Activated CD4-positive, alpha-beta T cell treated with anti-CD3 and anti-CD28 coated beads, Interleukin-2, amount 10 ng/mL, durations not matched to agents 24 days and 14 days (primary cell): ENCODE measurements around the gene WDR54. TPM values are rescaled to one million over a fixed set of nuclear protein-coding genes. Genes with fewer than 3 reads are reported as not detected.
A peak's percentile ranks its signal among the peaks of the same experiment; 100 is the strongest.
"Not testable (repeated sequence)": the region's sequence is repeated elsewhere in the genome, so short reads cannot be mapped to it uniquely, and the experiment has no call there.

Experiments used
- DNase-seq: peaks from one replicate; pipeline ENCODE4 v3.0.0; 2022
- H3K27ac Mint-ChIP-seq: one replicate; pipeline ENCODE4 v1.8.0; 2022; ENCODE audit warnings: mild to moderate bottlenecking, mixed read lengths
- H3K27me3 Mint-ChIP-seq: one replicate; pipeline ENCODE4 v1.8.0; 2022; ENCODE audit warnings: mixed read lengths
- H3K36me3 Mint-ChIP-seq: one replicate; pipeline ENCODE4 v1.8.0; 2022; ENCODE audit warnings: low read depth, mild to moderate bottlenecking, mixed read lengths
- H3K4me1 Mint-ChIP-seq: one replicate; pipeline ENCODE4 v1.8.0; 2021; ENCODE audit warnings: mixed read lengths
- H3K4me3 Mint-ChIP-seq: one replicate; pipeline ENCODE4 v1.8.0; 2022; ENCODE audit warnings: mild to moderate bottlenecking, moderate library complexity, mixed read lengths
- H3K9me3 Mint-ChIP-seq: one replicate; pipeline ENCODE4 v1.8.0; 2021; ENCODE audit warnings: mixed read lengths
- intact Hi-C: fragments of 100-400 bp; cut with micrococcal nuclease; formaldehyde crosslinking; loops from one replicate; pipeline ENCODE4 v1.15.1; 2023
- total RNA-seq: library from RNA; stranded (reverse); gene quantifications from 2 replicates; pipeline ENCODE4 v1.2.3, GENCODE V29; 2022

WDR54 gene
- total RNA-seq, 1 donor from 2014 or later, result 78.2 TPM

DNA sequence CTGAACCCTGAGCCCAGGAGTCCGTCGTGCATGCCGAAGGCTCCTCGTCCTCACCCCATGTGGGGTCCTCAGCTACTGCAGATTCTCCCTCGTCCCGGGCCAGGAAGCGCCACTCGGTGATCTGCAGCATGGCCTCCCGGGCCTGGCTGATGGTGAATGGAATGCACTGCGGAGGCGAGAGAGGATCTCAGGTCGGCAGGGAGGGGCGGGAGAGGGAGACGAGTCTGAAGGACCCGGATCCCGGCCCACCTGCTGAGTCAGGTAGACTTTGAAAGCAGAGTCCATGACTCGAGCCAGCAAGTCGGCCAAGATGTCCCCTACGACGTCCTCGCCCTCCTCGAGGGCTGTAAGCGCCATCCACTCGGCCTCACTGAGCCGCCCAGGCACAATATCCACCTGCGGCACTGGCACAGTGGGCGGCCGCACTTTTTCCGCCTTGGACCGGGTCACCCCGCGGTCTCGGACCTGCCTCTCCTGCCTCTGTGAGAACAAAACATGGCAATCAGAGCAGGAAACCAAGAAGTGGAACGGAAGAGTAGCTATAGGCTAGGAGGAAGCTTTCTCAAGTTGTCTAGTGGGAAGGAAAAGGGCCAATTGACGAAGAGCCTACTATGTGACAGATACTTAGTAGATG, 5.7 kb upstream of the WDR54 start:
- H3K4me1 Mint-ChIP-seq, result peaks cover 19% of the 10 kb centered on the region
- H3K27ac Mint-ChIP-seq, result peak overlapping the region; percentile 19
- no peaks in the 10 kb centered on the region for H3K9me3 Mint-ChIP-seq
- peak overlapping the region; percentile 65 for H3K4me3 Mint-ChIP-seq
- no peak for DNase-seq
- peaks cover 13% of the 10 kb centered on the region for H3K27me3 Mint-ChIP-seq
- H3K36me3 Mint-ChIP-seq, result no peaks in the 10 kb centered on the region
- intact Hi-C loops, result no loop called here

- Mint-ChIP-seq H3K4me1 (peaks cover 24% of the 10 kb centered on the region), H3K27ac (peak overlapping the region; percentile 34), H3K27me3 (peaks cover 13% of the 10 kb centered on the region), H3K4me3 (no peak overlapping the region), H3K9me3 (no peaks in the 10 kb centered on the region), H3K36me3 (peaks cover under 1% of the 10 kb centered on the region)
- no peak for DNase-seq
- intact Hi-C loops, result no loop called here
These were observed 4.8 kb upstream of the WDR54 start for GRCh38 chr2:74416778-74417177.

- no peak for DNase-seq
- Mint-ChIP-seq H3K4me1 (peaks cover 24% of the 10 kb centered on the region), H3K4me3 (no peak overlapping the region), H3K36me3 (peaks cover 2% of the 10 kb centered on the region), H3K27ac (no peak overlapping the region), H3K27me3 (peaks cover 13% of the 10 kb centered on the region), H3K9me3 (no peaks in the 10 kb centered on the region)
- intact Hi-C loops, result no loop called here
These were observed 4.3 kb upstream of the WDR54 start for GRCh38 chr2:74417197-74417596.

DNA sequence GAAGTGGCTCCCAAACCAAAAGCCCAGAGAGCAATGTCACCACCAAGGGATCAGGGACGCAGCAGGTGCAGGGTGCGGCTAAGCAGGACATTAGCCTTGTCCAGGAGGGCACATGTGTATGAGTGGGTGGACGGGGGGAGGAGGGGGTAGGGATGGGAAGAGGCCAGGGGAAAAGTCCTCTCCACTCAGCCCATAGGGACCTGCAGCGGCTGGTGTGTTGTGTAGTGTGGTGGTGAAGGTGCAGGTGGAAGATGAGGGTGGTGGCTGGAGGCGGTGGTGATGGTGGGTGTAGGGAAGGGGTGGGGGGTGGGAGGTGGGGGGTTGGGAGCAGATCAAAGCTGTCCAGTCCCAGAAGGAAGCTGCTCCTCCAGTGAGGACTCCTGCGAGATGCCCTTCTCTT, 3.8 kb upstream of the WDR54 start:
- H3K9me3 Mint-ChIP-seq, result no peaks in the 10 kb centered on the region
- intact Hi-C loops, result no loop called here
- peaks cover 2% of the 10 kb centered on the region for H3K36me3 Mint-ChIP-seq
- H3K27me3 Mint-ChIP-seq, result peaks cover 10% of the 10 kb centered on the region
- H3K4me1 Mint-ChIP-seq, result peaks cover 25% of the 10 kb centered on the region
- no peak overlapping the region for H3K27ac Mint-ChIP-seq
- no peak for DNase-seq
- H3K4me3 Mint-ChIP-seq, result no peak overlapping the region

DNA sequence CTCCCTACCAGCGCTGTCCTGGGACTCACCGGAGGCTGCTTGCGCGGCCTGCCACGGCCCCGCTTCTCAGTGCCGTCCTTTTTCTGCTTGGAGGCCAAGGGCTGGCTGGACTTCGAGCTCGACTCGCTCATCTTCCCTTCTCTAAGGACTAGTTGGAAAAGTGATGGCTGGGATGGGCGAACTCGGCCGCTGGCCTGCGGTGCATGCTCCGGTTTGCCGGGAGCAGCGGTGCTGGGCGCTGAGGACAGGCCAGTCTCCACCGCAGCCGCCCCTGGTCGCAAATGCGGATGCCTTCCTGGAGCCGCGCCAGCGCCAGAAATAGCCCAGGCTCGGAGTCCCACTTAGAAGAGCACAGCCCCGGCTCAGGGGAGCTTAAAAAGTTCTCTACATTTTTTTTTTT, 3.2 kb upstream of the WDR54 start:
- intact Hi-C loops, result no loop called here
- no peaks in the 10 kb centered on the region for H3K9me3 Mint-ChIP-seq
- DNase-seq, result no peak
- H3K27me3 Mint-ChIP-seq, result peaks cover 9% of the 10 kb centered on the region
- H3K36me3 Mint-ChIP-seq, result peaks cover 2% of the 10 kb centered on the region
- no peak overlapping the region for H3K4me3 Mint-ChIP-seq
- peaks cover 28% of the 10 kb centered on the region for H3K4me1 Mint-ChIP-seq
- no peak overlapping the region for H3K27ac Mint-ChIP-seq

DNA sequence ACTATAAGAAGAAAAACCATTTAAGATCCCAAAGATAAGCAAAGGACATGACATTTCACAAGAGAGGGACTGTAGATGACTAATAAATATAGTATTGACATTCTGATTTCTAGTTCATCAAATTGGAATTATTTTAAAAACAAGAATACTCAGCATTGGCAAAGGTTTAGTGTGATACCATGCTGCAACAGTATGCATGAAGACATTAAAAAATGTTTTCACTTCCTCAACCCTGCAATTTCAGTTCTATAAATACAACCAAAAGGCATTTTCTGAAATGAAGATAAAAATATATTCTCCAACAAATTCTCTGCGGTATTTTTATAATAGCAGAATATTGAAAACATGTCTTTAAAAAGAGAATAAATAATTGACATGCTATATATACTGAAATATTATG, 2.2 kb upstream of the WDR54 start:
- H3K27ac Mint-ChIP-seq, result no peak overlapping the region

GRCh38 chr2:74420006-74420405, 1.5 kb upstream of the WDR54 start:
- peak overlapping the region; percentile 34 for H3K4me3 Mint-ChIP-seq
- H3K27me3 Mint-ChIP-seq, result peaks cover 7% of the 10 kb centered on the region
- no peak for DNase-seq
- peaks cover 23% of the 10 kb centered on the region for H3K4me1 Mint-ChIP-seq
- peaks cover 12% of the 10 kb centered on the region for H3K36me3 Mint-ChIP-seq
- H3K9me3 Mint-ChIP-seq, result no peaks in the 10 kb centered on the region
- peak overlapping the region; percentile 23 for H3K27ac Mint-ChIP-seq
- intact Hi-C loops, result loop anchor here (2.0 to 5.0 kb wide), 2 partner anchors 63 to 273 kb away; partner anchors contain the start of genes BOLA3, CCDC142 and TTC31

More for the DNA sequence above, 2.2 kb upstream of the WDR54 start:
- intact Hi-C loops, result no loop called here
- no peak for DNase-seq
- no peak overlapping the region for H3K4me3 Mint-ChIP-seq
- peaks cover 9% of the 10 kb centered on the region for H3K27me3 Mint-ChIP-seq
- peaks cover 8% of the 10 kb centered on the region for H3K36me3 Mint-ChIP-seq
- H3K9me3 Mint-ChIP-seq, result no peaks in the 10 kb centered on the region
- H3K4me1 Mint-ChIP-seq, result peaks cover 23% of the 10 kb centered on the region

GRCh38 chr2:74420443-74421103, 957 bp upstream of the WDR54 start:
- Mint-ChIP-seq H3K36me3 (peaks cover 17% of the 10 kb centered on the region), H3K4me1 (peaks cover 23% of the 10 kb centered on the region), H3K27ac (peak overlapping the region; percentile 96), H3K4me3 (peak overlapping the region; percentile 94)
- intact Hi-C loops, result loop anchor here (1.0 to 5.0 kb wide), 4 partner anchors 28 to 273 kb away; partner anchors contain the start of genes BOLA3, CCDC142 and TTC31
- H3K27me3 Mint-ChIP-seq, DNase-seq, H3K9me3 Mint-ChIP-seq: not testable (repeated sequence)

DNA sequence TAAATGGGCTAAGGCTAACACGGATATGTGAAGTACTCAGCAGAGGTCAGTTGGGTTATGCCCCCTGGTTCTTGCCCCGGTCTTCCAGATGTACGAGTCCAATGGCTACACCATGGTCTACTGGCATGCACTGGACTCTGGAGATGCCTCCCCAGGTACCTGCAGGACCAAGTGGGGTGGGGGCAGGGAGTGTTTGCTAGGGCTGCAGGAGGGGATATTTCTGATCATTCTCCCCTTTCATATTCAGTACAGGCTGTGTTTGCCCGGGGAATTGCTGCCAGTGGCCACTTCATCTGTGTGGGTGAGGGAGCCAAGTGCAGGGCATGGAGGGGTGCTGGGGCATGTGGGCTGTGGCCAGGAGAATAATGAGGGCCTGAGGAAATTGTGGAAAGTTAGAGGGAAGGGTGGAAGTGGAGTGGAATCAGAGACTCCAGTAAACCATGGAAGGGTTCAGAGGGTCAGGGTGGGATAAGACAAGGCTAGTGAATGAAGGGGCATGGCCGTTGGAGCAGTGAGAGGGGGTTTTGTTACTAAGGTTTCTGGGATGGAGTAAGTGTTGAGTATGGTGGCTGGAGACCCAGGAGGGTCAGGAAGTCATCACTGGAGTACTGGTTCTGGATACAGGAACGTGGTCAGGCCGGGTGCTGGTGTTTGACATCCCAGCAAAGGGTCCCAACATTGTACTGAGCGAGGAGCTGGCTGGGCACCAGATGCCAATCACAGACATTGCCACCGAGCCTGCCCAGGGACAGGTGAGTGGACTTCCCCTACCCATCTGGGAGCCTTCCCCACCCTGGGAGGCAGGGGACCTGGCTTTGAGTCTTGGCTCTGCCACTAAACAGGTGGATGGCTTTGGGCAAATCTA, 1.9 kb downstream of the WDR54 start:
- DNase-seq, result no peak
- Mint-ChIP-seq H3K4me1 (peaks cover 18% of the 10 kb centered on the region), H3K4me3 (peak overlapping the region; percentile 94), H3K27ac (peak overlapping the region; percentile 68), H3K36me3 (peaks cover 25% of the 10 kb centered on the region), H3K9me3 (no peaks in the 10 kb centered on the region), H3K27me3 (no peaks in the 10 kb centered on the region)
- intact Hi-C loops, result loop anchor here (5.0 kb wide), 1 partner anchor 276 kb away; the partner anchor contains the start of gene BOLA3

DNA sequence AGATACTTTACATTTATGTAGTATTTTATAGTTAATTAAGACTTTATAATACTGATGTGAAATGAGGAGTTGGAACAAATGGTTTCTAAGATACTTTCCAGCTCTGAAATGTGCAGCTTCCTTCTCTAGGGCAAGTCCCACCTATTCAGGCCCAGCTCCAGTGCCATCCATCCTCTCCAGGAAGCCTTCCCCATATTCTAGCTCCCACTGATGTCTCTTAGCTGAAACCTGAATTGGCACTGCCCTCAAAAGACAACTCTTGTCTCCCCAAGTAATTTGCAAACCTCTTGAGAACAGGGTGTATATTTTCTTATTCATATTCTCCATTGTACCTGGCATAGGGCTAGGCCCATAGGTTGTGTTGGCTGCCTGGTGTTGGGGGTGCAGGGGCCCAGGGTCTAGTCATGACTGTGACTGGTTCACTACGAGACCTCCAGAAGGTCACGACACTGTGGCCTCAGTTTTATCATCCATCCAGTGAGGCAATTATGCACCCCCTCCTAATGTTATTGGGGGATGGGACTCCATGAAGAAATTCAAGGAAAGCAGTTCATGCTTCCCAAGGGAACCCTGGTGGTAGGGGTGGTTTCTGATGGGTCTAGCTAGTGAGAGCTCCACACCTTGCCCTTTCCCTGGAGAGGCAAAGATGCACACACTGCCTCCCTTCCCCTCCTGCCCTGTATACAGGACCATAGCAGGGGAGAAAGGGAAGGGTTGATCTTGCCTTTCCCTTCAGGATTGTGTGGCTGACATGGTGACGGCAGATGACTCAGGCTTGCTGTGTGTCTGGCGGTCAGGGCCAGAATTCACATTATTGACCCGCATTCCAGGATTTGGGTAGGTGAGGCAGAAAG, 2.8 kb downstream of the WDR54 start:
- intact Hi-C loops, result loop anchor here (5.0 kb wide), 1 partner anchor 277 kb away; the partner anchor contains the start of gene BOLA3

GRCh38 chr2:74424995-74425406, 3.5 kb downstream of the WDR54 start:
- intact Hi-C loops, result loop anchor here (5.0 kb wide), 1 partner anchor 278 kb away; the partner anchor contains the start of gene BOLA3
- DNase-seq, result no peak
- Mint-ChIP-seq H3K4me1 (peaks cover 18% of the 10 kb centered on the region), H3K27ac (peak overlapping the region; percentile 5), H3K9me3 (no peaks in the 10 kb centered on the region), H3K27me3 (no peaks in the 10 kb centered on the region), H3K36me3 (peaks cover 25% of the 10 kb centered on the region), H3K4me3 (no peak overlapping the region)

More for the DNA sequence above, 2.8 kb downstream of the WDR54 start:
- no peak for DNase-seq
- H3K4me1 Mint-ChIP-seq, result peaks cover 18% of the 10 kb centered on the region
- H3K27ac Mint-ChIP-seq, result peak overlapping the region; percentile 5
- H3K27me3 Mint-ChIP-seq, result no peaks in the 10 kb centered on the region
- H3K9me3 Mint-ChIP-seq, result no peaks in the 10 kb centered on the region
- peaks cover 25% of the 10 kb centered on the region for H3K36me3 Mint-ChIP-seq
- H3K4me3 Mint-ChIP-seq, result no peak overlapping the region

DNA sequence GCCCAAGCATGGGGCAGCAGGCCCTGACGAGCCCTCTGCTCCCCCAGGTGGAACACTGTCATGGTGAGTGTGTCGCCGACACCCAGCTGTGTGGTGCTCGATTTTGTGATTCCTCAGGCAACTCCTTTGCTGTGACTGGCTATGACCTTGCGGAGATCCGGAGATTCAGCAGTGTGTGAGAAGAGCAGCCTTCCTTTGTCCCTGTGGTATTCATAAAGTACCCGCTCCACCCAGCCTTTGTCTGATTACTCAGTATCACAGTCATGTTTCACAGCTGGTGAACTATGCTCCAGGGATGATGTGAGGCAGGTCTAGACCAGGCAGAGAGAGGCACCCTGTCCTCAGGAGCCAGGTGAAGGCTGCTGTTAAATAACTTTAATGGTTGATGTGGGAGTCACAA, 4.0 kb downstream of the WDR54 start:
- Mint-ChIP-seq H3K4me3 (no peak overlapping the region), H3K27me3 (no peaks in the 10 kb centered on the region), H3K9me3 (no peaks in the 10 kb centered on the region), H3K4me1 (peaks cover 14% of the 10 kb centered on the region), H3K36me3 (peaks cover 25% of the 10 kb centered on the region), H3K27ac (no peak overlapping the region)
- DNase-seq, result no peak
- intact Hi-C loops, result no loop called here

GRCh38 chr2:74426181-74426758, 4.7 kb downstream of the WDR54 start:
- peaks cover 25% of the 10 kb centered on the region for H3K36me3 Mint-ChIP-seq
- intact Hi-C loops, result no loop called here
- H3K27ac Mint-ChIP-seq, result no peak overlapping the region
- no peaks in the 10 kb centered on the region for H3K9me3 Mint-ChIP-seq
- H3K4me1 Mint-ChIP-seq, result peaks cover 10% of the 10 kb centered on the region
- no peak for DNase-seq
- H3K27me3 Mint-ChIP-seq, result no peaks in the 10 kb centered on the region
- no peak overlapping the region for H3K4me3 Mint-ChIP-seq
